HS-27A (cell line): ENCODE data around the gene ZBTB42.

ENCODE experiments used
- DNase-seq: peaks from one replicate; pipeline ENCODE4 v3.0.0-alpha.2; 2012; ENCODE audit warnings: low read depth, missing footprints

Gene ZBTB42

GRCh38 chr14:104843442-104844305 is 42.8 kb downstream of the ZBTB42 start:
- no peak for DNase-seq

GRCh38 chr14:104844306-104845032 is 43.6 kb downstream of the ZBTB42 start:
- DNase-seq, result no peak

- DNase-seq, result no peak
Observed at GRCh38 chr14:104845033-104845666, 44.2 kb downstream of the ZBTB42 start.

DNA sequence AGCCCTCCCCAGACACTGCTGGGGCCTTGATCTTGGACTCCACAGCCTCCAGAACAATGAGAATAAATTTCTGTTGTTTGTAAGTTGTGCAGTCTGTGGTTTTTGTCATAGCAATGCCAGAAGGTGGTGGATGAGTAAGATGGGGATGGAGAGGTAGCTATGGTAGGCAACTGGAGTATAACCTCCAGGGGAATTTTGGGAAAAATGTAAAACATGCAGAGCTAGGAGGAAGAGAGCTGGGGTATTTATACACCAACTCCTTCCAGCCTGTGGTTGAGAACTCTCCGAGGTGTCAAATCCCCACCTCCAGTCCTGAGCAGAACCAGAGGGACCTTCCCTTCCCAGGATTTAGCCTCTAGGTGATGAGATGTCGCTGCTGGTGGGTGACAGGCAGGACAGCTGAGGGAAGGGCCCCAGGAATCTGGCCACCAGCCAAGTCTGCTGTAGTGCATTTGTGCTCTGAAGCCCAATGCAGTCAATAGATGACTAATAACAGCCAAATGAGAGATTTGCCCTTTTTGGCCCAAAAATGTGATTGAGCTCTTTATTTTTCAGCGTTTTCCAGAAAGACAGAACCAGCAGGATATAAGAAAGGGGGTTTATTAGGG is 45.0 kb downstream of the ZBTB42 start:
- DNase-seq, result no peak

DNA sequence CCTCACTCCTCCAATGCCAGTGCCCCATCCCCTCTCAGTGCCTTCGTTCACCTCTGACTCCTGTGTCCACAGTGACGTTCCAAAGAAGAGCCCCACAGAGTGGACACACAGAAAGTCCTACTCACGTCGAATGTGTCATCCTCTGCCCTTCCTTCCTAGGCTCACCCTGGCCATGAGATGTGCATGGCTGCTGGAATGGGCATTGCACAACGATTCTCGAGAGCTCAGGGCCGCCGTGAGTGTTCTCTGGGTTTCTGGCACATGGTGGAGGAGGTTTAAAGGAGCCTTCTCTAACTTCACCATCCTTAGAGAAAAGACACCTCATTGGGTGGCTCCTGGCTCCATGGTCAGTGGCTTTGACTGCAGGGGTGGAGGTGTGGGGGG is 51.4 kb downstream of the ZBTB42 start:
- no peak for DNase-seq
